ENCODE results near the gene HNRNPR. TPM values are rescaled to one million over a fixed set of nuclear protein-coding genes. Genes with fewer than 3 reads are reported as not detected.

The HNRNPR gene
- total and polyA plus RNA-seq, 9 of the 15 experiments (the other 6 are each of a cell fraction or from before 2014, with no cell fraction given) = 80.9 to 372 (median 301) TPM

DNA sequence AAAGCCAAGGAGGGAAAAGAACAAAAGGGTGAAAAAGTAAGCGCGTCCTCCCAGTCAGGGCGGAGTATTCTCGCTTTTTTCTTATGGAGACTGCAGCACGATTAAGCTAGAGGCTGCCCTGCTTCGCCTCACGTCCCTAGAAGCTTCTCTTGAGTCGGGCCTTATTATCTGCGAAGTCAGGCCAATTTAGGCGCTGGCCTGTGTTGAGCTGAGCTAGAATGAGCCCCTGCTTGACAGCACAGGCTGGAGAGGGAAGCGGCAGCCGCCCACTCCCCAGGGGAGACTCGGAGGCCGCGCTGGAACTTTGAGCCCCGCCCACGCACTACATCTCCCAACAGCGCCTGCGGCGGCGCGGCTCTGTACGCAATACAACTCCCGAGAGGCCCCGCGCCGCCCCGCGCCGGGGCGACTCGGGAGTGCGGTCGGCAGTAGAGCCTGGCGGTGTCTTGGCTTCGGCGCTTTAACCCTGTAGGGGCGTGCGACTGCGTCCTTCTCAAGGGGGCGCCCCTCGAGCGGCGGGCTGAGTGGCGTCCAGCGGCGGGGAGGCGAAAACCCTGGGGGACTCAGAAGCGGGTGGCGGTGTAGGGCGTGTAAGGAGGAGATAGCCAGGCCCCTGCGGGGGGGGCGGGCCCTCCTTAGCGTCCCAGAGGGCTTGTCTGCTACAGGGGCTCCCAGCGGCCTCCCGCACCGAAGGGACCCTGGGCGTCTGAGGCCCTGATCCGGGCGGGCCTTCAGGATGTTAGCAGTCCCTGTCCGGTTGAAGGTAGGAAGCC is 24.7 kb upstream of the HNRNPR start (continued):
- TF ChIP-seq TCF3 (CRISPR knock-in tag; IDR thresholded peaks at IDR 0.05) (peak; percentile 51; the same call in 1 of the 2 replicates), ZNF316 (IDR thresholded peaks at IDR 0.05) (peak; percentile 93), SMARCB1 (IDR thresholded peaks at IDR 0.05; ENCODE audit: insufficient read length, low read depth) (no peak), ETV1 (tag; conservative IDR thresholded peaks at IDR 0.05; ENCODE audit: low read depth) (peak; percentile 29), NELFE (IDR thresholded peaks at IDR 0.05; ENCODE audit: insufficient read depth, insufficient read length) (no peak), SMAD1 (IDR thresholded peaks at IDR 0.05; ENCODE audit: low read depth, low read length, partially characterized antibody) (peak; percentile 30), ZNF133 (CRISPR knock-in tag; IDR thresholded peaks at IDR 0.05) (no peak), ZFPM2 (CRISPR knock-in tag; IDR thresholded peaks at IDR 0.05) (peak; percentile 61; the same call in 1 of the 2 replicates), FOXJ2 (tag; IDR thresholded peaks at IDR 0.05) (peak; percentile 58; the same call in 1 of the 2 replicates), ZNF717 (CRISPR knock-in tag; IDR thresholded peaks at IDR 0.05) (no peak), ZNF764 (CRISPR knock-in tag; IDR thresholded peaks at IDR 0.05; ENCODE audit: low read depth) (0 out of 2 replicates have a peak, but pooled peaks have one; percentile 8), U2AF1 (optimal IDR thresholded peaks at IDR 0.05; ENCODE audit: low read depth, low read length) (peak; percentile 91), GABPB2 (CRISPR knock-in tag; conservative IDR thresholded peaks at IDR 0.05) (no peak; the same call in 1 of the 2 replicates)
- TF ChIP-seq, protein P1, sequence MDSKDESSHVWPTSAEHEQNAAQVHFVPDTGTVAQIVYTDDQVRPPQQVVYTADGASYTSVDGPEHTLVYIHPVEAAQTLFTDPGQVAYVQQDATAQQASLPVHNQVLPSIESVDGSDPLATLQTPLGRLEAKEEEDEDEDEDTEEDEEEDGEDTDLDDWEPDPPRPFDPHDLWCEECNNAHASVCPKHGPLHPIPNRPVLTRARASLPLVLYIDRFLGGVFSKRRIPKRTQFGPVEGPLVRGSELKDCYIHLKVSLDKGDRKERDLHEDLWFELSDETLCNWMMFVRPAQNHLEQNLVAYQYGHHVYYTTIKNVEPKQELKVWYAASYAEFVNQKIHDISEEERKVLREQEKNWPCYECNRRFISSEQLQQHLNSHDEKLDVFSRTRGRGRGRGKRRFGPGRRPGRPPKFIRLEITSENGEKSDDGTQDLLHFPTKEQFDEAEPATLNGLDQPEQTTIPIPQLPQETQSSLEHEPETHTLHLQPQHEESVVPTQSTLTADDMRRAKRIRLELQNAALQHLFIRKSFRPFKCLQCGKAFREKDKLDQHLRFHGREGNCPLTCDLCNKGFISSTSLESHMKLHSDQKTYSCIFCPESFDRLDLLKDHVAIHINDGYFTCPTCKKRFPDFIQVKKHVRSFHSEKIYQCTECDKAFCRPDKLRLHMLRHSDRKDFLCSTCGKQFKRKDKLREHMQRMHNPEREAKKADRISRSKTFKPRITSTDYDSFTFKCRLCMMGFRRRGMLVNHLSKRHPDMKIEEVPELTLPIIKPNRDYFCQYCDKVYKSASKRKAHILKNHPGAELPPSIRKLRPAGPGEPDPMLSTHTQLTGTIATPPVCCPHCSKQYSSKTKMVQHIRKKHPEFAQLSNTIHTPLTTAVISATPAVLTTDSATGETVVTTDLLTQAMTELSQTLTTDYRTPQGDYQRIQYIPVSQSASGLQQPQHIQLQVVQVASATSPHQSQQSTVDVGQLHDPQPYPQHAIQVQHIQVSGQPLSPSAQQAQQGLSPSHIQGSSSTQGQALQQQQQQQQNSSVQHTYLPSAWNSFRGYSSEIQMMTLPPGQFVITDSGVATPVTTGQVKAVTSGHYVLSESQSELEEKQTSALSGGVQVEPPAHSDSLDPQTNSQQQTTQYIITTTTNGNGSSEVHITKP (IDR thresholded peaks at IDR 0.05; ENCODE audit: partially characterized antibody) = peak; percentile 83
- TF ChIP-seq, protein P2, sequence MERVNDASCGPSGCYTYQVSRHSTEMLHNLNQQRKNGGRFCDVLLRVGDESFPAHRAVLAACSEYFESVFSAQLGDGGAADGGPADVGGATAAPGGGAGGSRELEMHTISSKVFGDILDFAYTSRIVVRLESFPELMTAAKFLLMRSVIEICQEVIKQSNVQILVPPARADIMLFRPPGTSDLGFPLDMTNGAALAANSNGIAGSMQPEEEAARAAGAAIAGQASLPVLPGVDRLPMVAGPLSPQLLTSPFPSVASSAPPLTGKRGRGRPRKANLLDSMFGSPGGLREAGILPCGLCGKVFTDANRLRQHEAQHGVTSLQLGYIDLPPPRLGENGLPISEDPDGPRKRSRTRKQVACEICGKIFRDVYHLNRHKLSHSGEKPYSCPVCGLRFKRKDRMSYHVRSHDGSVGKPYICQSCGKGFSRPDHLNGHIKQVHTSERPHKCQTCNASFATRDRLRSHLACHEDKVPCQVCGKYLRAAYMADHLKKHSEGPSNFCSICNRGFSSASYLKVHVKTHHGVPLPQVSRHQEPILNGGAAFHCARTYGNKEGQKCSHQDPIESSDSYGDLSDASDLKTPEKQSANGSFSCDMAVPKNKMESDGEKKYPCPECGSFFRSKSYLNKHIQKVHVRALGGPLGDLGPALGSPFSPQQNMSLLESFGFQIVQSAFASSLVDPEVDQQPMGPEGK (CRISPR knock-in tag; IDR thresholded peaks at IDR 0.05; ENCODE audit: borderline replicate concordance) = peak; percentile 84
- TF ChIP-seq, protein P3, sequence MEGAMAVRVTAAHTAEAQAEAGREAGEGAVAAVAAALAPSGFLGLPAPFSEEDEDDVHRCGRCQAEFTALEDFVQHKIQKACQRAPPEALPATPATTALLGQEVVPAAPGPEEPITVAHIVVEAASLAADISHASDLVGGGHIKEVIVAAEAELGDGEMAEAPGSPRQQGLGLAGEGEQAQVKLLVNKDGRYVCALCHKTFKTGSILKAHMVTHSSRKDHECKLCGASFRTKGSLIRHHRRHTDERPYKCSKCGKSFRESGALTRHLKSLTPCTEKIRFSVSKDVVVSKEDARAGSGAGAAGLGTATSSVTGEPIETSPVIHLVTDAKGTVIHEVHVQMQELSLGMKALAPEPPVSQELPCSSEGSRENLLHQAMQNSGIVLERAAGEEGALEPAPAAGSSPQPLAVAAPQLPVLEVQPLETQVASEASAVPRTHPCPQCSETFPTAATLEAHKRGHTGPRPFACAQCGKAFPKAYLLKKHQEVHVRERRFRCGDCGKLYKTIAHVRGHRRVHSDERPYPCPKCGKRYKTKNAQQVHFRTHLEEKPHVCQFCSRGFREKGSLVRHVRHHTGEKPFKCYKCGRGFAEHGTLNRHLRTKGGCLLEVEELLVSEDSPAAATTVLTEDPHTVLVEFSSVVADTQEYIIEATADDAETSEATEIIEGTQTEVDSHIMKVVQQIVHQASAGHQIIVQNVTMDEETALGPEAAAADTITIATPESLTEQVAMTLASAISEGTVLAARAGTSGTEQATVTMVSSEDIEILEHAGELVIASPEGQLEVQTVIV (CRISPR knock-in tag; IDR thresholded peaks at IDR 0.05; ENCODE audit: borderline replicate concordance) = peak; percentile 27; the same call in 1 of the 2 replicates

Data from K562 (cell line).